Measurements from ENCODE around the gene GAPT.

DNA sequence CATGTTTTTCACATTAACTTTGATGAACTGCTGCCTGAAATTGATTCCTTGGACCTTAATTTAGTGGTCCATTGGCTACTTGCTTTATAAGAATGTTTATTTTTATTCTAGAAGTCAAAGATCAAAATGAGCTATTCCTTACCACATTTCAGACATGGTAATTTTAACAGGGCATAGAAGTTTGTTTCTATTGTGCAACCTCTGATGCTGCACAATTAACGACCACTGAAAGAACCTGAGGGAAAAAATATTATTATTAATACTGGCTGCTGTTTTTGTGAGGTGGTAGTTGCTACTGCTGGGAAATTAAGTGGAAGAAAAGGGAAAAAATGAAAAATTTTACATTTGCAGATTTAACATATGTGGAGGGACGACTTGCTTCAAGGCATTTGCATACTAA is 53.7 kb downstream of the GAPT start:
- no peak for TF ChIP-seq EZH2 (IDR thresholded peaks at IDR 0.05; ENCODE audit: borderline replicate concordance, low read length)
- TF ChIP-seq, protein P1, sequence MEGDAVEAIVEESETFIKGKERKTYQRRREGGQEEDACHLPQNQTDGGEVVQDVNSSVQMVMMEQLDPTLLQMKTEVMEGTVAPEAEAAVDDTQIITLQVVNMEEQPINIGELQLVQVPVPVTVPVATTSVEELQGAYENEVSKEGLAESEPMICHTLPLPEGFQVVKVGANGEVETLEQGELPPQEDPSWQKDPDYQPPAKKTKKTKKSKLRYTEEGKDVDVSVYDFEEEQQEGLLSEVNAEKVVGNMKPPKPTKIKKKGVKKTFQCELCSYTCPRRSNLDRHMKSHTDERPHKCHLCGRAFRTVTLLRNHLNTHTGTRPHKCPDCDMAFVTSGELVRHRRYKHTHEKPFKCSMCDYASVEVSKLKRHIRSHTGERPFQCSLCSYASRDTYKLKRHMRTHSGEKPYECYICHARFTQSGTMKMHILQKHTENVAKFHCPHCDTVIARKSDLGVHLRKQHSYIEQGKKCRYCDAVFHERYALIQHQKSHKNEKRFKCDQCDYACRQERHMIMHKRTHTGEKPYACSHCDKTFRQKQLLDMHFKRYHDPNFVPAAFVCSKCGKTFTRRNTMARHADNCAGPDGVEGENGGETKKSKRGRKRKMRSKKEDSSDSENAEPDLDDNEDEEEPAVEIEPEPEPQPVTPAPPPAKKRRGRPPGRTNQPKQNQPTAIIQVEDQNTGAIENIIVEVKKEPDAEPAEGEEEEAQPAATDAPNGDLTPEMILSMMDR (conservative IDR thresholded peaks at IDR 0.05 in 1 of 2, IDR thresholded peaks at IDR 0.05 in 1 of 2; ENCODE audit: extremely low read depth in 1 of 2, insufficient read depth in 1 of 2, low read depth in 1 of 2, low read length in 2 of 2), result no peak
